ENCODE results near the gene ZDHHC24.

ZDHHC24 gene

GRCh38 chr11:66564984-66565383, 19.1 kb upstream of the ZDHHC24 start:
- DNase-seq (ENCODE audit: low read depth in 2 of 2) = no peak

GRCh38 chr11:66564538-66564937, 18.7 kb upstream of the ZDHHC24 start:
- no peak for DNase-seq (ENCODE audit: low read depth in 2 of 2)

GRCh38 chr11:66563832-66564231, 18.0 kb upstream of the ZDHHC24 start:
- DNase-seq (ENCODE audit: low read depth in 2 of 2) = no peak

GRCh38 chr11:66562907-66563583, 17.2 kb upstream of the ZDHHC24 start:
- no peak for DNase-seq (ENCODE audit: low read depth in 2 of 2)

GRCh38 chr11:66562275-66562674, 16.4 kb upstream of the ZDHHC24 start:
- DNase-seq (ENCODE audit: low read depth in 2 of 2) = no peak

GRCh38 chr11:66561975-66562248, 16.1 kb upstream of the ZDHHC24 start:
- DNase-seq (ENCODE audit: low read depth in 2 of 2) = no peak

GRCh38 chr11:66561178-66561974, 15.5 kb upstream of the ZDHHC24 start:
- DNase-seq (ENCODE audit: low read depth in 2 of 2) = no peak

GRCh38 chr11:66559866-66560676, 14.2 kb upstream of the ZDHHC24 start:
- DNase-seq (ENCODE audit: low read depth in 2 of 2) = no peak

GRCh38 chr11:66559142-66559865, 13.5 kb upstream of the ZDHHC24 start:
- DNase-seq (ENCODE audit: low read depth in 2 of 2) = no peak

- no peak for DNase-seq (ENCODE audit: low read depth in 2 of 2)
These were observed 12.0 kb upstream of the ZDHHC24 start for GRCh38 chr11:66557733-66558326.

GRCh38 chr11:66556086-66556485, 10.2 kb upstream of the ZDHHC24 start:
- no peak for DNase-seq (ENCODE audit: low read depth in 2 of 2)

GRCh38 chr11:66555416-66555815, 9.6 kb upstream of the ZDHHC24 start:
- no peak for DNase-seq (ENCODE audit: low read depth in 2 of 2)

GRCh38 chr11:66554602-66555001, 8.8 kb upstream of the ZDHHC24 start:
- DNase-seq (ENCODE audit: low read depth in 2 of 2) = no peak

- DNase-seq (ENCODE audit: low read depth in 2 of 2) = no peak
These were observed 5.0 kb upstream of the ZDHHC24 start for GRCh38 chr11:66550887-66551286.

- DNase-seq (ENCODE audit: low read depth in 2 of 2) = no peak
These were observed 3.8 kb upstream of the ZDHHC24 start for GRCh38 chr11:66549696-66550095.

GRCh38 chr11:66548774-66549630, 3.2 kb upstream of the ZDHHC24 start:
- no peak for DNase-seq (ENCODE audit: low read depth in 2 of 2)

GRCh38 chr11:66548041-66548440, 2.2 kb upstream of the ZDHHC24 start:
- no peak for DNase-seq (ENCODE audit: low read depth in 2 of 2)

- DNase-seq (ENCODE audit: low read depth in 2 of 2) = no peak
These were observed 1.8 kb upstream of the ZDHHC24 start for GRCh38 chr11:66547662-66548009.

- no peak for DNase-seq (ENCODE audit: low read depth in 2 of 2)
These were observed 1.3 kb upstream of the ZDHHC24 start for GRCh38 chr11:66546966-66547661.

- DNase-seq (ENCODE audit: low read depth in 2 of 2) = no peak
These were observed 619 bp upstream of the ZDHHC24 start, which contains the start of gene ACTN3 for GRCh38 chr11:66546368-66546965. Gene ACTN3, plus strand, starts transcription at chr11:66546903. Its CDS starts 35 bp downstream, at chr11:66546938.

Data from stimulated activated CD8-positive, alpha-beta memory T cell treated with anti-CD3 and anti-CD28 coated beads, Interleukin-7, amount 100 ng/mL, for 1 hour (primary cell).